HG03342 (cell line): ENCODE measurements around the gene MYO7B.

Experiments
- ATAC-seq: cut with Tn5 transposase; IDR thresholded peaks from one replicate; pipeline ENCODE4 v1.9.1; 2021; ENCODE audit warnings: mild to moderate bottlenecking, moderate library complexity; ENCODE audit not compliant: unreplicated experiment

MYO7B gene

DNA sequence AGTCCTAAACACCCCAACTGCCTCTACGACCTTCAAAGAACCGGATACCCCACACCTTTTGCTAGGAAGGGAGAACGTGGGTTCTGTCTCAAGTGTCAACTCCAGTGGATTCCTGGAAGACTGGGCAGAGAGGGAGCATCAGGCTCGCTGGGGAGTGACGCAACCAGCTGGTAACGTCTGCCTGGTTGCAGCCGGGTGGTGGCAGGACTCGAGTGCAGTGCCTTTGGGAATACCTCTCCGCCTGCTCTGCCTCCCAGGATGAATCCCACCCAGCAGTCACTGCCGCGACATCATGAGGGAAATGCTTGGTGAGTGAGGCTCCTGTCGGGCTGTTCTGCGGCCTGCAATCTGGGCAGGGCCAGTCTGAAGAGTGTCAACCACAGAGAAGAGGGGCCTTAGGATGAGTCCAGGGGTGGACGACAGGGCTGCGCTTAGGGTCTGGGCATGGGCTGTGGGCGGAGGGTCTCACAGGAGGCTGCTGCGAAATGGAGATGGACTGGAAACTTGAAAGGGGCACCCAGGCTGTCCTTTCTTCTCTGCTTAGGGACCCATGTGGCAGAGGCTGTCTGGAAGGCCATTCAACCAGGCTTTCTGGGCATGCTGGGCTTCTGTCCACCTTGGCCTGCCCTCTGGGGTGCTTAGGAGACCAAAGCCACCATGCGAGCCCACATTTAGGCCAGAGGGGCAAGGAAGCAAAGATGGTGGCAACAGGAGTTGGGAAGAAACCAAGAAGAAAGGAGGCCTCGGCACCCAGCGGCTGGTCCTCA, 123.3 kb downstream of the MYO7B start:
- ATAC-seq: no peak

DNA sequence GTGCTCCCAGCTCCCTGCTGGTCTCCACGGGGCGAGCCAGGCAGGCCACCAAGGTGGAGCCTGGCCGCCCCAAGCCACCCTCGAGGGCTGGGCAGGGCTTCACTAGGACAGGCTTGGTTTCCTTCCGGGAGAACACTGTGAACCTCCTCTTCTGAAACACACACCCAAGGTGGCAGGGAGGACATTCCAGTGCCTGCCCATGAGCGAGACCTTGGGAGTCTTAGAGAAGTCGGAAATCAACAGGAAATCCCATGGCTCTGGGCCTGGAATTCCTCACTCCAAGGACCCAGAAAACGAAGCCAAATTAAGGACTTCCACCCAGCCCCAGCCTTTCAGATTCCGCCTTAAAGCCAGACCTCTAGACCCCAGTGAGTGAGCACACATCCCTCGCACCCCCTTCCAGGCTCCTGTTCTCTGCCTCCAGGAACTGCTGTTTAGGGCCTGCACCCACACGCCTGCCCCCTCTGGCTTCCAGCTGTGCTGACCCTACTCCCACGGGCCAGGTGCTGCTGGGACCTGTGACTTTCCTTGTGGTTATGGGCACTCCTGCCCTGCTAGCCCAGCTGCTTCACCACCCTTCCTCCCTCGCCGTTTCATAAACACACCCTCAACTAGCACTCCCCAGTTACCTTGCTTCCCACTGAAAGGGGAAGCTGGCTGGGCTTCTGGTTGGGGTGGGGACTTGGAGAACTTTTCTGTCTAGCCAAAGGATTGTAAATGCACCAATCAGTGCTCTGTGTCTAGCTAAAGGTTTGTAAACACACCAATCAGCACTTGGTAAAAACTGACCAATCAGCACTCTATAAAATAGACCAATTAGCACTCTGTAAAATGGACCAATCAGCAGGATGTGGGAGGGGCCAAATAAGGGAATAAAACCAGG, 124.2 kb downstream of the MYO7B start:
- no peak for ATAC-seq

DNA sequence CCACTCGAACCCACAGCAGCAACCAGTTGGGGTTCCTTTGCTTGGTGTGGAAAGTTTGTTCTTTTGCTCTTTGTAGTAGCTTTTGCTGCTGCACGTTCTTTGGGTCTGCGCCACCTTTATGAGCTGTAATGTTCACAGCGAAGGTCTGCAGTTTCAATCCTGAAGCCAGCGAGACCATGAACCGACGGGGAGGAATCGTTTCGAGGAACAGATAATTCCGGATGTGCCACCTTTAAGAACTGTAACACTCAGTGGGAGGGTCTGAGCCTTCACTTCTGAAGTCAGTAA, 124.8 kb downstream of the MYO7B start:
- ATAC-seq: no peak

DNA sequence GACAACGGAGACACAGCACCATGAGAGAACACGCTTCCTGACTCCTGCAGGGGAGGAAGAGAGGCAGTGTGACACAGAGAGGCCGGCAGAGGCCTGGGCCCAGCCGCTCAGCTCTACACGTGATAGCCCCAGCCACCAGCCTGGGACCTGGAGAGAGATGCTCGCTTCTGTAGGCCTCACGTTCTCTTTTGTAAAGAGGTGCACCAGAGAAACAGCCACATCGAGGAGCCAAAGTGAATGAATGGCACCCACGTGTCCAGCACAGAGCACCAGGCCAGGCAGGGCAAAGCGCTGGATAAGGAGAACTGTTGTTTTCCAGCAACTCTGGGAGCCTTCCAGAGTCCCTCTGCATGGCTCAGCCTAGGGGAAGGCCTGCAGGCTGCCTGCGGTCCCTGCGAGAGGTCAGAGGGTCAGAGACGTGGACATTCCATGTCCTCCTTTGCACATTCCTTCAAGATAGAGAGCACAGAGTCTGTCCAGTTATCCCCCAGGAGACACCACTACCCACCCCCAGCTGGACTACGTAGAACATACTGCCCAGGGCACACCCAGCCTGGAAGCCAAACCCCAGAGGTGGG, 125.7 kb downstream of the MYO7B start:
- no peak for ATAC-seq

DNA sequence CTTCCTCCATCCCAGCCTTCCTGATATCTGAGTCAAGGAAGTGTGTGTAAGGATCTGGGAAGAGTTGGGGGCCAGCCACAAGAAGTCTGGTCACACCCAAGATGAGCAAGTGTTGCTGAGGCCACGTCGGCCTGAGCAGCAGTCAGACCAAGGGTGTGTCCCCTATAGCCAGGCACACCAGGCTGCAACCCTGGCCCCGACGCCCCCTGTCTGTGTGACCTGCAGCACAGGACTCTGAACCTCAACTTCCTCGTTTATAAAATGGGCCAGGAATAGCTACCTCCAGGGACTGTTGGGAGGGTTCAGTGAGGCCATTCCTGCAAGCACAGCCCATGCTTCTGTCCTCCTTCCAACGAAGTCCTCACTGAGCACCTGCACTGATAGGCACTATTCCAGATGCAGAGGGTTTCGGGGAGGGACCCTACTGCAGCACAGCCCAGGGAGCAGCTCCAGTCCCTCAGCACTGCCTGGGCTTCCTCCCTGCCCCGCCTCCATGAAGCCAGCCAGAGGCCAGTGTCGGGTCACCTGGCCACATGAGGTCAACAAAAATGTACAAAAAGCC, 126.5 kb downstream of the MYO7B start:
- ATAC-seq: no peak

DNA sequence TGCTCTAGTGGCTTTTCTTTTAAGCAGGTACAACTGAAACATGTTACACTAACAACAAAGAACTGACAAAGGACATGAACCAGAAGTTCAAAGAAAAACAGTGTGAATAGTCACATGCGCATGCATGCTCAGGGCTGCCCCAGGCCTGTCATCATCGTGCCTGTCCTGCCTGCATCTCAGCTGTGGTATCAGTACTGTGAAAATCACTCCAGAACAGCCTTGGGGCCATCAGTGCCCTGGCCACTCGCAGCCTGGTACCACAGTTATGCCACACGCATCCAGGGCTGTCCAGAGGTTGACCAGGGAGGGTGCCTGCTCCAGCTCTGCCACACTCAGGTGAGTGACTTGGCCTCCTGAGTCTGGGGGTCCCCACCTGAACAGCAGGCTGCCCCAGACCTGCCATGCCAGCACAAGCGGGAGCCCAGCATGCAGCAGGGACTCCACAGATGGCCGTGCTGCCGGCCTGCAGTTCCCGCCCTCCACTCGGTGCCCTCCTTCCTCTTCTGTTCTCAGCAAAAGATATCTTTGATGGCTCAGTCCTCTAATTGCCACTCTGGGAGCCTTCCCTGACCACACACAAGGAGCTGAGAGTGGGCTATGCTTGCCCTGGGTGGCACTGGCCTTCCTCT, 127.6 kb downstream of the MYO7B start:
- ATAC-seq: no peak

DNA sequence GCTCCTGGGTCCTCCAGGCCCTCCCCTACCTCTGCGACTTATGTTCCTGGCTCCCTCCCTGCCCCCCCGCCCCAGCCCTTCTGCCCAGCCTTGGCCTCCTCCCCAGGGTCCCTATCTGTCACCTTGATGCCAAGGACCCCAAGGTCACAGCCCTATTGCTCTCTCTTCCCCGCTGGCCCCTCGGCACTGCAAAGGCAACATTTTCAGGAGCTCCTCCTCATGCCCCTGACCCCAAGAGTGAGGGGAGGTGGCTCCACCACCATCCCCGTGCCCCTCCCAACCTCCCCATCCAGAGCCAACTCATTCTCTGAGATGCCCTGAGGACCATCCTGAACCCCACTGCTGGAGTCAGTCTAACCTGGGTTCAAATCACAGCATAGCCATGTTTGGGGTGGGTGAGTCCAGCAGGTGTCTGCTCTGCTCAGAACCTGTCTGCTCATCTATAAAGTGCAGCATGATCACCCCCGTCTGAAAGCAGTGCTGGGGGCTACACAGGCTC, 128.1 kb downstream of the MYO7B start:
- no peak for ATAC-seq

DNA sequence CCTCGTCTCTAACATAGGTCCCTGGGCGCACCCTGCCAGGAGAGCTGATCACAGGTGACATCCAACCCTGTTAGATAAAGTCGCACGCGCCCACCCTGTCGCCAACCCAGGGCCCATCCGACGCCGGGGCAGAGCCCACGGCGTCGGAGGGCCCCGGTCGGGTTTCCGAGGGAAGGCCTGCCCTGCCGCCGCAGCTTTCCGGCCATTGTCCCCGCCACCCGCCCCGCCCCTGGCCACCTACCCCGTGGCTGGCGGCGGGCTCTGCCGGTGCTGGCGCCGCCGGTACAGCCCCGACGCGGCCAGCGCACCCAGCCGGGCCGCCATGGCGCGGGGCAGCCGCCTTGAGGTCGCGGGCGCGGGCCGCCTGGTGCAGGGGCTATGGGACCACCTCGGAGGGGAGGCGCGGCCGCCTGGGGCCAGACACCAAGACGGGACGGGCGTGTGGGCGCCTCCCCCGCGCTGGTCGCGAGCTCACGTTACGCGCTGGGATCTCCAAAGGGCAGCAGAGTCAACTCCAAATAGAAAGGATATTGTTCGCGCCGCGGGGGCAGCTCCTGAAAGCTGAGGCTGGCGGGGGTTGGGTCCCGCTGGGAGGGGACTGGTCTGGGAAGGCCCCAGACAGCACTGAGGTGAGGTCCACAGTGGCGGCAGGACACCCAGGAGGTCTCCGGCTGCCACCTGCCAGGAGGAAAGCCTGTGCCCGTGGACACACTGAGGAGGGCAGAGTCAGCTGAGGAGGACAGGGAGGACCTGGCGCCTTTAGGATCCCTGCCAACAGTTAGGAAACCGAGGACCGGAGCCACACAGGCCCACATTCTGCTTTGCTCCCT, 128.8 kb downstream of the MYO7B start:
- ATAC-seq: no peak

DNA sequence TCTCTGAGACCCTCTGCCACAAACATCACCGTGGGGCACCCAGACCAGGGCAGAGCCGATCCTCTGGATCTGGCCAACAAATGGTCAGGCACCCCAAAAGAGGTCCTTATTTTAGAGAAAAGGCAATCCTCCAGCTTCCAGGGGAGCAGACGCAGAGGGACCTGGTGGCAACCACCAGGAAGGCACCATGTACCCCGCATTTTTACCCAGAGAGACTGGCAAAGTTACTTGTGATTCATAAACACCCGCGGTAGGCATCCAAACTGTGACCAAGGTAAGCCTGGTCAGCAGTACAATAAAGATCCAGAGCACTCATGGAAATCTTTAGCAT, 129.4 kb downstream of the MYO7B start:
- no peak for ATAC-seq

DNA sequence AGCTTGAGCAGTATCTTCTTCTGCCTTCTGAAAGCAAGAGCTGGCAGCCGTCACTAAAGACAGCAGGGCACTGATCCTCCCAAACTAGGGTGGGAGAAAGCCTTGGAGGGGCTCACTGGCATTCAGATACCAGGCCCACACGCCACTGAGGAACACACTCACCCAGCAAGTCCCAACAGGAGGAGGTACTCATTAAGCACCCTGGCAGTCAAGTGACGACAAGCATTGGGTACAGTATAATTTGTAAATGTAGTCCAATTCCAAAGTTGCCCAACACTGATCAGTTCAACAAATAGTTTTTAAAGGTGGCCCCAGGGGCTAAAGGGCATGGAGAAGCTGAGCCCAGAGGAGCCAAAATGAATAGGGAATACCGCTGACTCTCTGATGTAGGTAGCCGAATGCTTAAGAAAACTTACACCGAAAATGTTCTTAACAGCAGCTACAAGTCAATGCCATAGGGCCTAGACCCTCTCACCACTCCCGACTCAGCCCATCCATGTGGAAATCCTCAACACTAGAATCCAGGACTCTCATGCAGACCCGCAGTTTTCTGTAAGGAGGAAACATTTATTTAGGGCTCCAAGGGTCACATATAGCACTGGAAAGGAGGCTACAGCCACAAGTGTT, 129.9 kb downstream of the MYO7B start:
- no peak for ATAC-seq

DNA sequence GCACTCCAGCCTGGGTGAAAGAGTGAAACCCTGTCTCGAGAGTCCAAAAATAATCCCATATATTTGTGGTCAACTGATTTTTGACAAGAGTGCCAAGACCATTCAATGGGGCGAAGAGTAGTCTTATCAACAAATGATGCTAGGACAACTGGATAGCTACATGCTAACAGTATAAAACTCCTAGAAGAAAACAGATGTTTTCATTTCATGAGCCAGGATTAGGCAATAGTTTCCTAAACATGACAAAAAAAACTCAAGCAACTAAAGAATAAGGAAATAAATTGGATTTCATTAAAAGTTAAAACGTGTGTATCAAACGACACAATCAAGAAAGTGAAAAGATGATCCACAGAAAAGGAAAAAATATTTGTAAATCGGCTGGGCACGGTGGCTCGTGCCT, 133.6 kb downstream of the MYO7B start:
- ATAC-seq: no peak

DNA sequence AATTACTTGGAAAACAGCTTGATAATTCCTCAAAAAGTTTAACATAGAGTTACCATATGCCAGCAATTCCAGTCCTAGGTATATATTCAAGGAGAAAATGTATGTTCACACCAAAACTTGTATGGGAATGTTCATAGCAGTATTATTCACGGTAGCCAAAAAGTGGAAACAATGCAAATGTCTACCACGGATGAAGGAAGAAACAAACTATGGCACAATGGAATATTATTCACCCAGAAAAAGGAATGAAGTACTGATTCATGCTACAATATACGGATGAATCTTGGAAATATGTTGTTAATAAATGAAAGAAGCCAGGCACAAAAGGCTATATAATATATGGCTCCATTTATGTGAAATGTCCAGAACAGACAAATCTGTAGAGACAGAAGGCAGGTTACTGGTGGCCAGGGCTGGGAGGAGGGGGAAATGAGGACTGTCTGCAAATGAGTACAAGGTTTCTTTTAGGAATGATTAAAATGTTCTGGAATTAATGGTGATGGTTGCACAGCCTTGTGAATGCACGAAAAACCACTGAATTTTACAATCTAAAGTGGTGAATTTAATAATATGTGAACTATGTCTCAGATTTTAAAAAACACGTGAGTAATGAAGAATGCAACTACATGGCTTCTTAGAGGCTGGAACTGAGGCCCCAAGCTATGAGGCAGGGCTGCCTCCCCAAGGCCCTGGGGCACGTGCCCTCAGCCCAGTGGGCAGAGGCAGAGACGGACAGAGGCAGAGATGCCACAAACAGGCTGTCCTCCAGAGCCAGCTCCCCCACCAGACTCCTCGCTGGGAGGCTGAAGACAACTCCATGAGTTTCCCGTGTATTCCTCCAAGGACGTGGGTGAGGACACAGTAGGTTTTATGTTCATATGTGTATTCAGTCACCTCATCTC, 134.8 kb downstream of the MYO7B start:
- no peak for ATAC-seq

DNA sequence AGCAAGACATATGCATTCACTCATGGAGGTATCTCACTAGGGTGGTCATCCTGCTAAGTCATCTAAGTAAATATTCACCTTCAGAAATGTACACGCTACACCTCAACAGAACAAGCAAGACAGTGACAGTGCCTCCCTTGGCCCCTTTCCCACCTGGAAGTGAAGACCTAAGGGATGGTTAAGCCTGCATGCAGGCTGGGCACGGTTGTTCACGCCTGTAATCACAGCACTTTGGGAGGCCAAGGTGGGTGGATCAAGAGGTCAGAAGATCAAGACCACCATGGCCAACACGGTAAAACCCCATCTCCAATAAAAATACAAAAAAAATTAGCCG, 135.4 kb downstream of the MYO7B start:
- no peak for ATAC-seq

DNA sequence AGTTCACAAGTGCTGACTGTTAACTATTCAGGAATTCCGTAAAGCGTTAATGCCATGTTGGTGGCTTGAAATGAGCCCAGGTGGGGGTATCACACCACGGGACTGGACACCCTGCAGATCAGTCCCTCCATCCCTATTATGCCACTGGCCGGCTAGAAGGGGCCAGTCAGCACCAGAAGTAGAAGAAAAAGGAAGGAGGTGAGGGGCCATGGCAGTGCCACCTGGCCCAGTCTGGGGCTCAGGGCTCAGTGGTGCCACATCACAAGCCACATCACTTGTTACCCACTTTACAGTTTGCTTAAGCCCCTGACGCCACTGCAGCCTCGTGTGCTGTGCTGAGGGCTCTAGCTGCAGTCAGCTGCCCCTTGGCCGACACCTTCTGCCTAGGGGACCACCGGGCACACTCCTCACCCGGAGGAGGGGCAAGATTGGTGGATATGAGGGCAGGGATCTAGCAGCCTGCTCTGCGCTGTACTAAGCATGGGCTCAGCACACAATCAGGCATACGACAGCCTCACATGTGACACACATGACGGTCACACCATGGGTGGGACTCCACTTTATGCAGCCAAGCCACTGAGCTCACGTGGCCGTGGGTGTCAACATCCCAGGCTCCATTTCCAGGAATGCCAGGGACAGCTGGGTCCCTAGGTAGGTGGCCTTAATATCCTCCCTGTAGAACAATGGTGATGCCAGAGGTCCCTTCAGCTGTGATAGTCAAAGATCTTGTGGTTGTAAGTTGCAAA, 136.2 kb downstream of the MYO7B start:
- no peak for ATAC-seq

DNA sequence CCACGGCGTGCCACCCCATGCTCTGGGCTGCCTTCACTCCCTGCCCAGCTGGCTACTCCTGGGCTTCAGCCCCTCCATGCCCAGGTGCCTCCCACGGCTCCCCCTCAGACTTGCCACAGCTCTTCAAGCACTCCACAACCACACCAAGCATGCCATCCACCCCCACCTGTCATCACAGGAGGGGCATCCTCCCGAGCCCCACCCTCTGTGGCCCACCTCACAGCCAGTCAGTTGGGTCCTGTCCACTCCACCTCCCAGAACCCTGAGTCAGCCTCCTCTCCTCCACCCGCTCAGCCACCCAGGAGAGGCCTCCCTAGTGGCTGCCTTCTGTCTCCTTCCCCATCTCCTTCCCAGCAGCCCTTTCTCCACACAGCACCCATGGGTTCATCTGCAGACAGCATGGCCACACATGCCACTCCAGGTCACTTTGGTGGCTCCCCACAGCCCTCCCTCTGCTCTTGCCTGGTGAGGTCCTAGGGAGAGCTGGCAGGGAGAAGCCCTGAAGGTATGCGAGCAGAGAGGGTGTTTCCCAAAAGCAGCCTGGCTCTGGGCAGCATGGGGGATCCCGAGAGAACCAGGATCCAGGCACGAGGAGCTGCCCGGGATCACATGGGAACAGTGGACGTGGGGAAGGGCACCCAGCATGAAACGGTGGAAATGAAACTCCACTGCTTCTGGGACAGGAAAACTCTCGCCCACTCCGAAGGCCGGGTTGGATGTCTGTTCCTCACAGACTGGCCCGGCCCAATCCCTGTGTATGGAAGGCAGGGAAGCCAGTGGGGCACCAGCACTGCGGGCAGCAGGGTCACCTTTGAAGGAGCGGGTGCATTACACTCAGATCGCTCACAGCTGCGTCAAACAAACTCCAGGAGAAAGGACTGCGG, 137.1 kb downstream of the MYO7B start:
- ATAC-seq: no peak

DNA sequence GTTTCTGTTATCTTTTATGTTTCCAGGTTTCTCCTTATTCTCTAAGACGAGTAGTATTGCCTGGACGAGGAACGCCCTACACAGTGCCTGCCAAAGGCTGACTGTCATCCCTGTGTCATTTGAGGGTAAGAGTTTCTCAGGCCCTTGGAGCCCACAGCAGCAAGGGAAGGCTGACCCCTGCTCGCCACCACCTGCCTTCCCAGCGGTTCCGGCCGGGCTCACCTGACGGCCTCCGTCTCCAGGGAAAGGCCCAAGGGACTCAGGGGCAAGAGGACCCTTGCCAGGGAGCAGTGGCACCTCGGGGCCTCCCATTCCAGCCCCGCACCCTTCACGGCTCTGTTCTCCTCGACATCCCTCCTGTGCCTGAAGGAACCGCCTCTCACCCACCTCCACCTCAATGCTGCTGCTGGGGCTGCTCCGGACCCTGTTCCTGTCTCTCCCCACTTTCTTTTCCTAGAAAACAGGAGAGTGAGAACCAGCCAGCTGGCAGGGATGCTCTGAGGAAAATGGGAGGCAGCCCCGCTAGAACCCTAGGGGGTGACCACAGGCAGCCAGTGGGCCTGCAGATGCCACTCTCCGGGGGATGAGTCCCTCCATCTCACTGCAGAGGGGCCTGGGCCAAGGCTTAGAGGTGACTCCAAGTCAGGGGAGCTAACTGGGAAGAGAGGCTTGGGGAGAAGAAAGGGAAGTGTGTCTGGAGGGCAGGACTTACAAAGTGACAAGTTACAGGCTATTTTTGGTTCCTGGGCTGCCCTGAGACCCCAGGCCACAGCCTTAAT, 138.0 kb downstream of the MYO7B start:
- no peak for ATAC-seq
